GM23338 (cell line): ENCODE results near the gene MCOLN2. TPM values are rescaled to one million over a fixed set of nuclear protein-coding genes. Genes with fewer than 3 reads are reported as not detected.

Source experiments
- polyA plus RNA-seq: library from polyadenylated mRNA; unstranded; fragments of >200 nt; fragmentation: Nextera tagmentation; extraction: Ambion mirVana; gene quantifications from 2 replicates; pipeline ENCODE4 v1.2.1, GENCODE V29; 2016
- total RNA-seq: library from RNA; depleted of rRNA; stranded (reverse); fragments of >200 nt; shearing (Covaris generic); gene quantifications from 2 replicates; pipeline ENCODE4 v1.2.3, GENCODE V29; 2014; rRNA removed

Gene MCOLN2
- total and polyA plus RNA-seq, 2 experiments from 2014 or later, result 2.7 to 10.0 TPM

Other genes starting within 250 kb of the MCOLN2 start
- gene LPAR3, start 103.9 kb downstream of the MCOLN2 start, total RNA-seq, result 27.8 and 36.9 TPM in 2 replicates
- gene LPAR3, start 103.9 kb downstream of the MCOLN2 start, polyA plus RNA-seq, result 8.4 and 10.4 TPM in 2 replicates
- 4.4 and 7.2 TPM in 2 replicates for gene MCOLN3, start 51.4 kb upstream of the MCOLN2 start, total RNA-seq
- 3.0 and 3.5 TPM in 2 replicates for gene MCOLN3, start 51.4 kb upstream of the MCOLN2 start, polyA plus RNA-seq
- gene SYDE2, start 203.9 kb upstream of the MCOLN2 start, total RNA-seq, result 20.1 and 20.6 TPM in 2 replicates
- gene SYDE2, start 203.9 kb upstream of the MCOLN2 start, polyA plus RNA-seq, result 5.8 and 5.9 TPM in 2 replicates